HepG2 (cell line): ENCODE data around the gene APRT. TPM values are rescaled to one million over a fixed set of nuclear protein-coding genes. Genes with fewer than 3 reads are reported as not detected.

Experiments
- ARID3A ChIP-seq: IDR thresholded peaks from 2 replicates; pipeline ENCODE4 v1.6.1; 2012; ENCODE audit warnings: low read depth, low read length, improper control_type of control experiment
- ATF7 ChIP-seq, 2 experiments: fragments of 450-650 bp in 1 of 2; sonication (generic) in 1 of 2; formaldehyde crosslinking in 1 of 2; IDR thresholded peaks; 2 replicates each; pipeline versions ENCODE4 v1.4.0 to v1.6.1; 2016 to 2020; ENCODE audit warnings: antibody characterized with exemption in 1 of 2, mild to moderate bottlenecking in 1 of 2, missing genetic modification reagents in 1 of 2
- ELF1 ChIP-seq: sonication (generic); formaldehyde crosslinking; IDR thresholded peaks from 2 replicates; pipeline ENCODE4 v1.4.0; 2020; ENCODE audit warnings: missing genetic modification reagents
- GABPB1 ChIP-seq: IDR thresholded peaks from 2 replicates; pipeline ENCODE4 v1.6.1; 2016; ENCODE audit warnings: mild to moderate bottlenecking, missing genetic modification reagents, moderate library complexity, missing compliant biosample characterization
- HCFC1 ChIP-seq: fragments of 150-350 bp; IDR thresholded peaks from 2 replicates; pipeline ENCODE4 v1.6.1; 2014; ENCODE audit warnings: low read depth, low read length
- HIVEP1 ChIP-seq: sonication (generic); formaldehyde crosslinking; IDR thresholded peaks from 2 replicates; pipeline ENCODE4 v1.4.0; 2020; ENCODE audit warnings: mild to moderate bottlenecking, missing genetic modification reagents
- PATZ1 ChIP-seq: sonication (generic); formaldehyde crosslinking; IDR thresholded peaks from 2 replicates; pipeline ENCODE4 v1.4.0; 2020; ENCODE audit warnings: missing genetic modification reagents
- SNAI1 ChIP-seq: sonication (generic); formaldehyde crosslinking; IDR thresholded peaks from 2 replicates; pipeline ENCODE4 v1.5.0; 2020; ENCODE audit warnings: mild to moderate bottlenecking, missing genetic modification reagents, borderline replicate concordance
- TCF12 ChIP-seq, 2 experiments: fragments of 450-650 bp in 1 of 2; sonication (generic) in 1 of 2; formaldehyde crosslinking in 1 of 2; IDR thresholded peaks; 2 replicates each; pipeline versions ENCODE4 v1.6.1 to v1.8.0; 2017 to 2022; ENCODE audit warnings: antibody characterized with exemption in 1 of 2, mild to moderate bottlenecking in 1 of 2, missing genetic modification reagents in 1 of 2, moderate library complexity in 1 of 2
- ZNF318 ChIP-seq: sonication (generic); formaldehyde crosslinking; IDR thresholded peaks from 2 replicates; pipeline ENCODE4 v1.4.0; 2020; ENCODE audit warnings: mild to moderate bottlenecking, missing genetic modification reagents
- ZNF354B ChIP-seq: sonication (generic); formaldehyde crosslinking; IDR thresholded peaks from 2 replicates; pipeline ENCODE4 v1.8.0; 2022; ENCODE audit warnings: mild to moderate bottlenecking, missing genetic modification reagents
- ZNF776 ChIP-seq: sonication (generic); formaldehyde crosslinking; IDR thresholded peaks from 2 replicates; pipeline ENCODE4 v1.4.0; 2020; ENCODE audit warnings: mild to moderate bottlenecking, missing genetic modification reagents
- ZSCAN29 ChIP-seq: sonication (generic); formaldehyde crosslinking; conservative IDR thresholded peaks from 2 replicates; pipeline ENCODE4 v1.4.0; 2020; ENCODE audit warnings: mild to moderate bottlenecking, missing genetic modification reagents
- polyA plus RNA-seq, 8 experiments: library from polyadenylated mRNA; depleted of rRNA in 3 of 8; stranded (reverse) in 7 of 8; unstranded in 1 of 8; fragments of >200 nt; fragmentation: Illumina TruSeq in 4 of 8; extraction: Trizol in 4 of 8; gene quantifications; 2 replicates each; pipeline versions ENCODE4 v1.2.1 to v1.2.3, GENCODE V29; 2011 to 2016; ENCODE audit warnings: low read depth in 4 of 8, missing spikeins in 1 of 8, mixed read lengths in 1 of 8; ENCODE audit not compliant: insufficient read depth in 1 of 8
- total RNA-seq, 5 experiments: library from RNA; depleted of rRNA; stranded (reverse); fragments of >200 nt; fragmentation: Illumina TruSeq; extraction: Trizol; gene quantifications; 2 replicates each; pipeline ENCODE4 v1.2.3, GENCODE V29; 2016; ENCODE audit warnings: low read depth in 1 of 5
- TF ChIP-seq, protein P1 (sequence below): sonication (generic); formaldehyde crosslinking; IDR thresholded peaks from 2 replicates; pipeline ENCODE4 v1.8.1; 2023; ENCODE audit warnings: mild to moderate bottlenecking, inconsistent platforms, moderate library complexity, missing genetic modification reagents, borderline replicate concordance

APRT gene
- total and polyA plus RNA-seq, 2 of the 13 experiments (the other 11 are each of a cell fraction or from before 2014, with no cell fraction given) = 155 to 242 TPM

DNA sequence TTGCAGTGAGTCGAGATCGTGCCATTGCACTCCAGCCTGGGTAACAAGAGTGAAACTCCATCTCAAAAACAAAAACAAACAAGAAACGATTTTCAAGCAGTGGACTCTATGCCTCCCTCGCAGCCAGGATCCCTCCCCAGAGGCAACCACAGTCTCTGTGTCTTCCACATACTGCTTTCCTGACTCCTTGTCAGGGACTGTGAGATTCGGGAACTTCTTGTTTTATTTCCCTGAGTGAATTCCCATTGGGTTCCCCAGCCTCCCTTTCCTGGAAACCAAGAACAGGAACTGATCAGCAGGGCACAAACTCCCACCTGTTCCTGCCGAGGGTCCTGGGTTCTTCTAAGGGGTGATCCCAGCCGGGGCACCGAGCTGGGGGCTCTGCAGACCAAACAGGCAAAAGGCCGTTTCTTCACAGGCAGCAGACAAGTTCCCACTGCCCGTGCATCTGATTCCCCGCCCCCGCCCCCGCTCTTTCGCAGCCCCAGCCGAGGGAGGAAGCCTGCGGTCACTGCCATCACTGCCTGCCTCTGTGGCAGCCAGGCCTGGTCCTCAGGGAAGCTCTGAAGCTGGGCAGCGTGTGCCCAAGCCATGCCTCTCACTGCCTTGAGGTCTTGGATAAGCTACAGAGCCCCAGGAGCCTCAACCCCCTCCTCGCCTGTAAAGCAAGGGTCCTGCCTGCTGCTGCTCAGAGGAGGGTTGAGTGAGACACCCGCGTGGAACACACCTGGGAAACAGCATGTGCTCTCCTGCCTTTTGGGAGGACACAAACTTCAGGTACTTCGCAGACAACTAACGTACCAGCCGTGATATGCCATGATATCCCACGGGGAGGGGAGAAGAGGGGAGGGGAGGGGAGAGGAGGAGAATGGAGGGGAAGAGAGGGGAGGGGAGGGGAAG is 21.2 kb downstream of the APRT start (continued):
- TF ChIP-seq, protein P1, sequence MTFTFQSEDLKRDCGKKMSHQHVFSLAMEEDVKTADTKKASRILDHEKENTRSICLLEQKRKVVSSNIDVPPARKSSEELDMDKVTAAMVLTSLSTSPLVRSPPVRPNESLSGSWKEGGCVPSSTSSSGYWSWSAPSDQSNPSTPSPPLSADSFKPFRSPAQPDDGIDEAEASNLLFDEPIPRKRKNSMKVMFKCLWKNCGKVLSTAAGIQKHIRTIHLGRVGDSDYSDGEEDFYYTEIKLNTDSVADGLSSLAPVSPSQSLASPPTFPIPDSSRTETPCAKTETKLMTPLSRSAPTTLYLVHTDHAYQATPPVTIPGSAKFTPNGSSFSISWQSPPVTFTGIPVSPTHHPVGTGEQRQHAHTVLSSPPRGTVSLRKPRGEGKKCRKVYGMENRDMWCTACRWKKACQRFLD (CRISPR knock-in tag) = 0 out of 2 replicates have a peak, but pooled peaks have one; percentile 35
- TF ChIP-seq GABPB1 (CRISPR knock-in tag) (0 out of 2 replicates have a peak, but pooled peaks have one; percentile 11), SNAI1 (CRISPR knock-in tag) (no peak), ZNF776 (CRISPR knock-in tag) (no peak), ZNF354B (CRISPR knock-in tag) (no peak), HIVEP1 (no peak), ZSCAN29 (CRISPR knock-in tag) (no peak), PATZ1 (CRISPR knock-in tag) (peak; percentile 53), ZNF318 (CRISPR knock-in tag) (no peak), HCFC1 (no peak), ARID3A (no peak), ELF1 (no peak), ATF7 (IDR thresholded peaks at IDR 0.05) (no peak), ATF7 (CRISPR knock-in tag; IDR thresholded peaks at IDR 0.05) (0 out of 2 replicates have a peak, but pooled peaks have one; percentile 27), TCF12 (IDR thresholded peaks at IDR 0.05) (no peak), TCF12 (CRISPR knock-in tag; IDR thresholded peaks at IDR 0.05) (no peak)
